GM19463 (cell line): Measurements from ENCODE around the gene NOSTRIN.
"Not testable (repeated sequence)": the region's sequence is repeated elsewhere in the genome, so short reads cannot be mapped to it uniquely, and the experiment has no call there.

Experiments used
- ATAC-seq: cut with Tn5 transposase; IDR thresholded peaks from one replicate; pipeline ENCODE4 v1.9.1; 2021; ENCODE audit warnings: mild to moderate bottlenecking, moderate library complexity; ENCODE audit not compliant: unreplicated experiment

NOSTRIN gene

GRCh38 chr2:168816369-168816768 is 13.9 kb downstream of the NOSTRIN start:
- no peak for ATAC-seq

DNA sequence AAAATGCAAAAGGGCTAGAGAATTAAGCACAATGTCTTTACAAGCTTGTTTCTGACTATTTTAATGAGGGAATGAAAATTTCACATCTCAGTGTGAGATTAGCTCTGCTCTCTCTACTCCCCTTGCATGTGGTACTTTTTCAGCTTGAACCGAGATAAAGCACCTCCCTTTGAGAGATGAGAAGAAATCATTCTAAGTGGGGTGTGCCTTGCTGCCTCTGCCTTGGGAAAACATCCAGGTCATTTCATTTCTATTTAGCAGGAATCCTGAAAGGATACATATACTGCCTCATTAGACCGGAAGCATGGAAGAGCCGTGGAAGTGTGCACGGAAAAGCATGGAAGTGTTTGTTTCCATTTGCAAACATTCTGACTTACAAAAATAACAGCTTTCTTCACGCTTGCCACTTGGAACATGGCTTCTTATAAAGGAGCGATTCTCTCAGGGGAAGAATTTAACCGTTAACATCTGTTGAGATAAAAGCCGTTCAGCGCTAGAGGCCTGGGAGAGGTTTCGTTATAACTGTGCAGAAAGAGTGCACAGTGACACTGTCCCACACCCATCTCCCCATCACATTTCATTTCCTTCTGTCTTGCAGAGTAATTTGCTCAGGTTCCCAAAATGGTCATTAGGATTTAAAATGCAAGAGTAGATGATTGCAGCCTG is 16.7 kb downstream of the NOSTRIN start:
- no peak for ATAC-seq

GRCh38 chr2:168819829-168820489 is 17.5 kb downstream of the NOSTRIN start:
- ATAC-seq, result no peak

GRCh38 chr2:168821577-168821976 is 19.1 kb downstream of the NOSTRIN start:
- no peak for ATAC-seq

GRCh38 chr2:168821992-168822391 is 19.6 kb downstream of the NOSTRIN start:
- ATAC-seq, result no peak

GRCh38 chr2:168825126-168825525 is 22.7 kb downstream of the NOSTRIN start:
- ATAC-seq, result no peak

DNA sequence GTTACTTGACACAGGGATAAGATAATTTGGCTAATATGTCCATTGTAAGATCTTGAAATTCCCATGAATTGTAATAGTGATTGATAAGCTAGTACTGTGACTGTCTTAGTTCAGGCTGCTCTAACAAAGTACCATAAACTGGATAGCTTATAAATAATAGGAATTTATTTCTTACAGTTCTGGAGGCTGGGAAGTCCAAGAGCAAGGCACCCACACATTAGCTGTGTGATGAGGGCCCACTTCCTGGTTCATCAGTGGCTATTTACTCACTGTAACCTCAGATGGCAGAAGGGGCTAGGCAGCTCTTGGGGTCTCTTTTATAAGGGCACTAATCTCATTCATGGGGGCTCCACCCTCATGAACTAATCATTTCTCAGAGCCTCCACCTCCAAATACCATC is 28.5 kb downstream of the NOSTRIN start:
- no peak for ATAC-seq

DNA sequence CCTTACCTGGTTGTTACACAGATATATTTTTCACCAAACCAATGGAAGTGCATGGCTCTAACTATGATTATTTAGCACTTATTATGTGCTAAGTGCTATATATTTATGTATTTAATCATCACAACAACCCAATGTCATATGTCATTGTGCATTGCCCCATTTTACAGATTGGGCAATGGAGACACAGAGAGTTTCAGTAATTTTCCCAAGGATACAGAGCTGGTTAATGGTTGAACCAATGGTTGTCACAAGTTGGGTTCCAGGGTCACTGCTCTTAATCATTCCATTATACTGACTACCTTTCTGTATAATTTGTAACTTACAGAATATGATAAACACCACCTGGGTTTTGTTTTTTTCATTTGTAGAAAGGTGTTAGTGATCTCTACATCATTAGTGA is 29.2 kb downstream of the NOSTRIN start:
- ATAC-seq, result no peak

DNA sequence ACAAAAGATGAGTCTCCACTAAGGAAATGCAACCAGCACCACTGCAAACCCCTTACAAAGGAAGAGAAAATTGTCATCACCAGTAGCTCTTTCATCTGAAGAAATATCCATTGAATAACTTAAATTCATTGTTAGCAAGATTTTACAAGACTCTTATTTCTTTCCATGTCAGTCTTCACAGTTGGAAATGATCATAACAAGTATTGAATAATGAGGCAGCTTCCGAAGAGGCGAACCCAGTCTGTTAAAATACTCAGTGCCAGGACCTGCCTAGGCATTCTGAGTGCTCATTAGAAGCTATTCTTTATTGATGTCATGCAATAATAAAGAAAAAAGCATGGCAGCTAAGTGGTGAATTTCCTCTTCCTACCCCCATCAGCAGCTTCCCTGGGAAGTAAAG is 33.5 kb downstream of the NOSTRIN start:
- ATAC-seq, result no peak

DNA sequence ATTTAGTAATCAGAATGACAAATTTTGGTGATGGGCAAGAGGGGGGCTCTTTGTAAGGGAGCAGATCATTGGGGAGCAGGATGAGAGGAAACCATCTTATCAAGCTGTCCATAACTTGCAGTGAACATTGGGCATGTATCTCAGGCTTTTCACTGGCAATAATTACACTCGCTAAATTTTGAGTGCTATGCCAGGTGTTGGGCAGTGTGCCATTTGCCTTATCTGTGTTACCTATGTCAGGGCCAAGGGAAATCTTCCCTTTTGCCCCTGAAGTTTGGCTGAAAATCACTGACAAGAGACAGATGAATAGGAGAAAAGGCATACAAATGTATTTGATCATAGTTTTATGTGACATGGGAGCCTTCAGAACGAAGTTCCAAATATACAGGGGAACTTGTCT is 39.0 kb downstream of the NOSTRIN start:
- no peak for ATAC-seq

DNA sequence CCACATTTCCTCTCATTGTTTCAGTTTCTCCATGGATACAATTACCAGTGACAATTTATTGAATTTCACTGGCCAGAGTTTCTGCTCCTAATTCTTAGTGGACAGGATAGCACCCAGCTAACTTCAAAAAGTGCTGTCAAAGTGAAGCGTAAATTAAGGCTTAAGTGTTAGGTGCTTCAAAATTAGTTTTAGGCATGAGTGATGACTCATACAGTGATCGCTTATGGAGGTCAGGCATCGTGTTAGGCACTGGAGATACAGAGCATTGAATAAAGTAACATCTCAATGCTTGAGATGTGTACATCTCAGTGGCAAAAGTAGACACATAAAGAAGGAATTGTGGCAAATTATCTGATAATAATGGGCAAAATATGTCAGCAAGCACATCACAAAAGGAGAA is 40.8 kb downstream of the NOSTRIN start:
- ATAC-seq, result no peak

GRCh38 chr2:168848225-168848624 is 45.8 kb downstream of the NOSTRIN start:
- ATAC-seq, result no peak

DNA sequence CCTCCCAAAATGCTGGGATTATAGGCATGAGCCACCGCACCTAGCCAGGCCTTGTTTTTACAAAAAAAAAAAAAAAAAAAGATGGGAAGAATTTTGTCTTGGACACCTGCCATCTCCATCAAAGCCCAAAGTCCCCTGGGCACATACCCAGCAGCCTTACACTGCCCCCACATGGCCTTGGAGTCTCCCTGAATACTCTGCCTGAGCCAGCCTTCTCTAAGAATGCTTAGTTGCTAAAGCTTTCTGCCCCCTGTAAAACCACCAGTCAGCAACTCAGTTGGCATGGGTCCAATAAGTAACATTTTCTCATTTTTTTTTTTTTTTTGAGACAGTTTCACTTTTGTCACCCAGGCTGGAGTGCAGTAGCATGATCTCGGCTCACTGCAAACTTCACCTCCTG is 47.2 kb downstream of the NOSTRIN start:
- no peak for ATAC-seq

DNA sequence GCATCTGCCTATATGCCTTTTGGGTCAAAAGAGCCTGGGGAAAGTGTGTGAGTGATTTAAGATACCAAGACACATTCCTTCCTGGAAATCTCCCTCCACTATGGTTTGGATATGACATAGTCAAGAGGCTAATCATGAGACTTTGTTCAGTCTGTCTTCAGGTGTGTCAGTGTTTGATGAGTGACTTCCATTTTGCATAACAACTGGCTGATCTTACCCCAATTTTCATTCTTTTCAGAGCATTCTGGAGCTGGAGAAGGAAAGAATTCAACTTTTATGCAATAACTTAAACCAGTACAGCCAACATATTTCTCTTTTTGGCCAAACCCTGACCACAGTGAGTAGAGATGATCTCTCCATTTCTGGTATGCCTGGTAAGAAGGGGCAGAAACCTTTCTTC is 48.4 kb downstream of the NOSTRIN start:
- ATAC-seq, result no peak

DNA sequence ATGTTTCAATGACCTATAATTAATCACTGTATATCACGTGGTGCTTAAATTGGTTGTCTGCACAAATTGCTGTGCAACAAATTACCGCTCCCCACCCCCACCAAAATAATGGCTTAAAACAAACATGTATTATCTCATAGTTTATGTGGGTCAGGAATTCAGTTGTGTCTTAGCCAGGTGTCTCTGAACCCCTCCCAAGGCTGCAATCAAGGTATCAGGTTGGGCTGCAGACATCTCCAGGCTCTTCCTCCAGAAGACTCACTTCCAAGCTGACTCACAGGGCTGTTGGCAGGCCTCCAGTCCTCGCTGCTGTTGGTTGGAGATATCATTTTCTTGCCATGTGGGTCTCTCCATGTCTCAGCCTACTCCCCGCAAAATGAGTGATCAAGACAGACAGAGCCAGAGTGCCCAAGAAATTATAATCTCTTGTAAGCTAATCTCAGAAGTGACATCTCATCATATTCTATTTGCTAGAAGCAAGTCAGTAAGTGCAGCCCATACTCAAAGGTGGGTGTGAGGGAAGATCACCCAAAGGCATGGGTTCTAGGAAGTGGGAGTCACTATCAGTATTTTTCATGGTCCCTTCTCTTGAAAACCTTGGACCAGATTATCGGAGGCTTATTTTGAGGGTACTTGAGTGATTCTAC is 49.4 kb downstream of the NOSTRIN start:
- ATAC-seq, result no peak

DNA sequence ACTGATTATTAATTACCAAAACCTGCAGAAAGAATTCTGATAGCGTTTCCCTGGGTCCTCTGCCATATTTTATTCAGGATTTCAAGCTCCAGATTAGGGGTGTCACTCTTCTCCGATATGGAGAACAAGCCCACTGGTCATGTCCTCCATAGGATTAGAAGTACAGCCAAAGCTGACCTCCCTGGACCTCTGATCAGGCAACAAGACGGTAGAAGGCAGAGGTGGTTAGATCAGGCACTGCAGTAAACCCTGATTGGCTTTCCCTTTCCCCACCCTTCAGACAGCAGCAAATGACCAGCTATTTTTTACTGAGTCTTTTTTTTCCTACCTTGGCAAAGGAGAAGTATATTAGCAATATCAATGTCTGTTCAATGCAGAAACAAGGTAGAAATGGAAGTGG is 50.0 kb downstream of the NOSTRIN start:
- no peak for ATAC-seq

DNA sequence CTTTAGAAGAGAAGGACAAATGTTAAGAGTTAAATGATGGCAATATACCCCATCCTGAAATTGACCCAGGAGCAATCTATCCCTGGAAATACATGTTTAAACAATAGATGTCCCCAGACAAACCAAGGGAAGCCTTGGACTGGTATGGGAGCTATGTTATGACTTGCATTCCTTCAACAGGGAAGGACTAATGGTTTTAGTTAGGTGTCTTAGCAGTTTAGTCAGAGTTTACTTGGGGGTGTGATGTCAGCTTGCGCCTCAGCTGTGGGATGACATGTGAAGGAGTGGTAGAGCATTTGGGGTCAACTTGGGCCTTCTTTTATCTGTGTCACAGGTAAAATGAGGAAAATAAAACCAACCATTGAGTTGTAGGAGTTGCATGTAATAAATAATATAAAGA is 51.0 kb downstream of the NOSTRIN start:
- ATAC-seq, result no peak

GRCh38 chr2:168854651-168855050 is 52.2 kb downstream of the NOSTRIN start:
- no peak for ATAC-seq

- ATAC-seq, result no peak
Observed at GRCh38 chr2:168855601-168856000, 53.2 kb downstream of the NOSTRIN start.

DNA sequence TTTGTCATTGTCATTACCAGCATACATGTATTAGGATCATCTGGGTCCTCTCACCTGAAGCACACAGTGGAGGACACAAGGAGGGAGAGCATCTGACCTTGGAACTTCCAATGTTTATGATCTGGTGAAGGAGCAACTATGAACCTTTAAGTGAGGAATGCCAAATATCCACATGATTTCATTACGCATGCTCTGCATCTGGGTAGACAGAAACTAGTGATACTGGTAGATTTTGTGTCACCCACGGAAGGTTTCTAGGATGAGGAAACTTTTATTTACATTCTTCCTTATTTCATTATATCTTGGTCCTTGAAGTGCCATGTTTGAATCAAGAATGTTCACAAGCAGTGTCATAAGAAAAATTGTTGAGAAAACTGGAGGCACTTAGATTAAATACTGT is 55.7 kb downstream of the NOSTRIN start:
- ATAC-seq, result no peak

- not testable (repeated sequence) for ATAC-seq
Observed at GRCh38 chr2:168867164-168867563, 64.7 kb downstream of the NOSTRIN start.

GRCh38 chr2:168870369-168870768 is 67.9 kb downstream of the NOSTRIN start:
- not testable (repeated sequence) for ATAC-seq
